G401.6 (cell line): ENCODE data around the gene VSIG8.

Source experiments
- FAIRE-seq: peaks from 2 replicates; lab custom pipeline; 2012; peaks lifted over from hg19 to GRCh38; lab: Jason Lieb, UNC

VSIG8 gene

DNA sequence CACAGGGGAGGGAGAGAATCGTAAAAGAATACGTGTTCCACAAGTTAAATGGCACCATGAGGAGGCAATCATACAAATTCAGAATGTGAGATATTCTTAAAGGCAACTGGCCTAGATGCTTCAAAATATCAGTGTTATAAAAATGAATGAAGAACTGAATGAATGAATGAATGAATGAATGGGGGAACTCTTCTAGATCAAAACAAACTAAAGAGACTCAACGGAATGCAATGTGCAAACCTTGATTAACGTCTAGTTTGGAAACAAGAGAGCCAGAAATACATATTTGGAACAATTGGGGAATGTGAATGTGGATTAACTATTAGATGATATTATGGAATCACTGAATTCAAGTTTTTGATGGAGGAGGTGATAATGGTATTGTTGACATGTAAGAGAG lies 20.7 kb upstream of the VSIG8 start:
- no peak for FAIRE-seq

GRCh38 chr1:159882527-159882862 lies 20.0 kb upstream of the VSIG8 start:
- FAIRE-seq: no peak

- no peak for FAIRE-seq
These were observed 19.4 kb upstream of the VSIG8 start for GRCh38 chr1:159881622-159882526.

DNA sequence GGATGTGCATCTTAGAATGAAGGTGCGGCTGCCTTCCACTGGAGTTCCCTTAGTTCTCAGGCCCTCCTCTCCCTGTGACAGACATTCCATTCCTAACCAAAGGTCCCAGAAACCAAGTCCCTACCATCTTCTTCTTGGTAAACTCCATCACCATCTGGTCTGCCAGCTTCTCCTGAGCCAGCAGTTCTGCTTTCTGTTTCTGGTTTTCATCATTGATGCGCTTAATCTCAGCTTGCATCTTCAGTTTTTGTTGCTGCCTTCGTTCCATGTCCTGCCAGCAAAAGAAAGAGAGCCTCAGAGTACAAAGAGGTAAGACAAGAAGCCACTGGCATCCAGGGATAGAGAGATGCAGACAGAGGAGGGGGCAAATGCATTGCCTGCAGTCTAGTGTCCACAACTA lies 18.0 kb upstream of the VSIG8 start:
- no peak for FAIRE-seq

DNA sequence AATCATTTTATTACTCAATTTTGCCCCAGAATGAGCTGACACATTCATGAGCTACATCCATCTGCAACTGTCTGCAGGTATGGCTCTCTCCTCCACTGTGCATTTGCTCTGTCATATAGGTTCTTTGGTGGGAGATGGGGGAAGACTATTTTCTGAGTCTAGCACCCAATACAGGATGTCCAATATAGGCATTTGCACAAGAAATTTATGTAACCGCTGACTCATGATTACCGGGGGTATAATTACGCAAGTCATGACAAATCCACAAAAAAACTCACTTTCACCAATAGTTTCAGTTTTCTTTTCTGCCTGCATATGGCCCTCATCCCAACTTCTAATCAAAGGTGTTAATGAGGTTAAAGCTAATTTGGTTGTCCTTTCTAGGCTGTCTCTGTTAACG lies 17.5 kb upstream of the VSIG8 start:
- FAIRE-seq: no peak

- no peak for FAIRE-seq
These were observed 16.7 kb upstream of the VSIG8 start for GRCh38 chr1:159879136-159879535.

- FAIRE-seq: no peak
These were observed 15.4 kb upstream of the VSIG8 start for GRCh38 chr1:159877695-159878444.

DNA sequence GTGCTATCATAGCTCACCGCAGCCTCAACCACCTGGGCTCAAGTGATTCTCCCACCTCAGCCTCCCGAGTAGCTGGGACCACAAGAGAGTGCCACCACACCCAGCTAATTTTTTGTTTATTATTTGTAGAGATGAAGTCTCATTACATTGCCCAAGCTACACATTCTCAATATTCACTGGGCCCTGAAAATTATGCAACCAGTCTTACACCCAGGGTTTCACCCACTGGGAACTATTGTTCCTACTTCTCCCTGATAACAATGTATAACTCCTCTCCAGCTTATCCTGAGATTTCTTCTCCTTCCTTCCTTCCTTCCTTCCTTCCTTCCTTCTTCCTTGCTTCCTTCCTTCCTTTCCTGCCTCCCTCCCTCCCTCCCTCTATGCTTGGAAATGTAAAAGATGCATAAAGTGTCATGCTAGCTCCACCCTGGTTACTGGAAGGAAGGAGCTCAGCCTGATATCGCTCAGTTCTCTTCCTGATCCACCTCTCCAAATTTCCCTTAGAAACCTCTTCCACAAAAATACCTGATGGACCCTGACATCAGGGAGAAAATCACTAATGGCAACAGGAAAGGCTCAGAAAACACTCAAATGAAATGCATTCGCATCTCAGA lies 11.2 kb upstream of the VSIG8 start:
- no peak for FAIRE-seq

- no peak for FAIRE-seq
These were observed 10.4 kb upstream of the VSIG8 start for GRCh38 chr1:159872891-159873290.

DNA sequence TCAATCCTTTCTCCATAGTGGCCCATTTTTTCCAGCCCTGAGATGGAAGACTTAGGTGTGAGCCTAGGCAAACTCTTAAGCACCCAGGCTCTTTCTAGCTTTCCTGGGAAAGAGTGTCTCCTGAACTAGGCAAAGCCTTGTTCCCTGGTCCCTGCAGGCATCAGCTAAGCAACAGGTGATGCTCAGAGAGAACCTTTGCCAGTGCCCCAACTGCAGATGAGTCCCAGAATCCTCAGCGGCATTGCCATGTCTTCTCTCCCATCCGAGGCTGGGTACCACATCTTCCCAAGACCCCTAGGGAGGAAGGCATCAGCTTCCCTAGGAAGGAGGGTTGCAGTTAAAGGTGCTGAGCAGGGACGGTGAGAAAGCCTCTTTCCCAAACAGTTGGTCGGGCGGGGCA lies 8.2 kb upstream of the VSIG8 start:
- FAIRE-seq: no peak

DNA sequence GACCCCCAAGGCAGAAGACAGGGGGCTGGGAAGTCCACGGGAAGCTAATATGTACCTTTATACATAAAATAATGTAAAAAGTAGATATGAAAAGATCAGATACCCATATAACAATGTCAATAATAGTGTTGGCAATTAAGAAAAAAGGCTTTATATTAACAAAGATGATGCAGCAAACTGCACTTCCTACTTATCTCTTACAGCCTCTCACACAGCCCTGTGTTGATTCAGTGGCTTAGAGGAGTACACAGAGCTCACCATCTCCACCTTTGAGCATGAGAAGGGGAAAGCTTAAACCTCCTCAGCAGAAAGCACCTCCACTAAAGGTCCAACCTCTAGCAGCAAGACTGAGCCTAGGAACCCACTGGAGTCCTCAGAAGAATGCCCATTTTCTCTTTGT lies 7.2 kb upstream of the VSIG8 start:
- no peak for FAIRE-seq

DNA sequence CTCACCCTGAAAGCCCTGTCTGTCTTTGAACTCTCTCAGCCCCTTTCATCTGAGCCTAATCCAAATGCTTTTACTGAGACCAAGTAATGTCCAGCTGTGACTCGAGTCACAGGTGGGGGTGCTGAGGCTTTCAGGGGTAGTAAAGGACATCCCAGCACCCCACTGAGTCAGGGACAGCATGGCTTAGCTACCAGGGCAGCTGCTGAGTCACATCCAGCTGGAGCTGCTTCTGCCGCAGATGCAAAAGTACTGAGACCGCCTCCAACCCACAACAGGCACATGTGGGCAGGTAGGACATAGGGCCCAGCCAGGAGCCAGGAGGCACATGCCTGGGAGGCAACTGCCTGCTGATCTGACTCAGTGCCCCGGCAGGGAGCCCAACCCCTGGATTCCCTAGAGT lies 6.7 kb upstream of the VSIG8 start:
- FAIRE-seq: no peak

GRCh38 chr1:159868766-159869165 lies 6.3 kb upstream of the VSIG8 start:
- no peak for FAIRE-seq

DNA sequence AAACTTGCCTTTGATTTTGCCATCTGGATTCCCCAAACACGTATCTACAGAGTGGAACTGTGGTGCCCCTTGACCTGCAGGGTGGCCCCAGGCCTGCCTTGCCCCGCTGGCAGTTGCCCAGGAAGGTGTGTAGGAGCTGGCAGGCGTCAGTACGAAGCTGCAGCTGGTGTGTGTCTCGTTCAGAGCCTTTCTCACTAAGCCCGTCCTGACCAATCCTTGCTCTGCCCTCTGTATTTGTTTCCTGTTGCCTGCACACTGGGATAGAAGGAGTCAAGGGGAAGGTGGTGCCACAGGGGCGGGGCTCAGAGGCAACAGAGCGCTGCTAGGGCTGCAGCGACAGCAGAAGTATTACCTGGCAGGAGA lies 5.2 kb upstream of the VSIG8 start:
- FAIRE-seq: no peak

DNA sequence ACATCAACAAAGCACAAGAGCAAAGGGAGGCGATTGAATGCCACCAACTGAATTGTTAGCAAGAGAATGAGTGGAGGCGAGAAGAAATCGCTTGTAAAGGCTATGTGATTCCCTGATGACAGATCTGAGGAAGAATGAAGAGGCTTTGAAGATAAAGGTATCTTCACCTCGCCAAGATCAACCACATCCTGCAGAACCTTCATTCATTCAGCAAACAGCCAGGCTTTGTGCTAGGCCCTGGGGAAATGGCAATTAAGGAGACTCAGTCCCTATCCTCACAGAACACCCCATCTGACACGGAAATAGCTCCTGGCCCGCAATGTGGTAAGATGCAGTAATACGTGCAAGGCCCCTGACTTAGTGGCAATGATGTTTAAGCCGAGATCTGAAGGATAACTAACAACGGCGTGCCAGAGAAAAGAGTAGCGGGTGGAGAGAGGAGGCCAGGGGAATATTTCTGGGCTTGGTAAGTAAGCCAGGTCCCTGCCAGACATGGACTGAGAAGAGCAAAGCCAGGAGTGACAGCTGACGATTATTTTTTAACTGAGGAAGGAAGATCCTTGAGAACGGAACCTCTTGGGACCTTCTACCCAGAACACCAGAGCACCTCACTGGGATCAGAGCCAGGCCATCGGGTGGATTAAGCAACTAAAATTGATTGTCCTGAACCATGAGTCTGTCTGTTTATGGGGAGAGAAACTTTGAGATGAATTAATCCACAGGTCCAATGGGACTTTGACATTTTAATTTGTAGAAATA lies 4.6 kb upstream of the VSIG8 start:
- no peak for FAIRE-seq

- FAIRE-seq: no peak
These were observed 3.6 kb upstream of the VSIG8 start for GRCh38 chr1:159866066-159866465.

- FAIRE-seq: no peak
These were observed 1.8 kb upstream of the VSIG8 start for GRCh38 chr1:159864262-159864661.

GRCh38 chr1:159862031-159862430 lies 426 bp downstream of the VSIG8 start:
- FAIRE-seq: no peak

DNA sequence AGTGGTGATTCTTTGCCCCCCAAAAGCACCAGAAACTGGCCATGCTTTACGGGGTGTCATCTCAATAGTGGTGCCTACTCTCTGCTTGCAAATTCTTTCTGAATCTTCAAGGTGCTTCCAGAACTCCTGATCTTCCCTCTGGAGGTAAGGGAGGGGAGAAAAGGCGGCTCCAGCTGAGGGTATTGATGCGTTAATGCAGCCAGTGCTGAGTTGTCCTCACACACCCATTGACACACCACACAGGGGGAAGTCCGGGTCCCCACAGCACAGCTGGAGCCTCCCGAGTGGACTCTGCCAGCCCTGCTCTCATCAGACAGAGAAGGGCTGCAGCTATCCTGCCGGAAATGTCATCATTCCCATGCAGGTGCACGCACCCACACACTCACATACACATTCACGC lies 1.2 kb downstream of the VSIG8 start:
- no peak for FAIRE-seq

DNA sequence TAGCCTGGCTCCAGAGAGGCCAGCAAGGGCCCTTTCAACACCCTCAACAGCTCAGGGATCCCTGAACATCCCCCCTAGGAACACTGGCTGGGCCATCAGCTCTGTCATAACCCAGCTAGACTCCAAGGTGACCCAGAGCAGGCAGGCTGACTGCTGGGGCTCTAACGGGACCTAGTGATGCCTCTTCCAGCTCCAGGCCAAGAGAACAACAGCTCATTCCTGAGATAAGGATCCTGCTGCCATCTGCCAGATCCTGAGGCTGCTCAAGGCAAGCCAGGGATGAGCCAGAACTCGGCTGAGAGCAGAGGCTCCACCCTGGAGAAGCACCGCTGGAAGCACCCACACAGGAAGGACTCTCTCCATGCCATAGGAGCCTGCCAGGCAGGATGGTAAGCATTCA lies 2.0 kb downstream of the VSIG8 start:
- no peak for FAIRE-seq

GRCh38 chr1:159859767-159860322 lies 2.6 kb downstream of the VSIG8 start:
- no peak for FAIRE-seq

DNA sequence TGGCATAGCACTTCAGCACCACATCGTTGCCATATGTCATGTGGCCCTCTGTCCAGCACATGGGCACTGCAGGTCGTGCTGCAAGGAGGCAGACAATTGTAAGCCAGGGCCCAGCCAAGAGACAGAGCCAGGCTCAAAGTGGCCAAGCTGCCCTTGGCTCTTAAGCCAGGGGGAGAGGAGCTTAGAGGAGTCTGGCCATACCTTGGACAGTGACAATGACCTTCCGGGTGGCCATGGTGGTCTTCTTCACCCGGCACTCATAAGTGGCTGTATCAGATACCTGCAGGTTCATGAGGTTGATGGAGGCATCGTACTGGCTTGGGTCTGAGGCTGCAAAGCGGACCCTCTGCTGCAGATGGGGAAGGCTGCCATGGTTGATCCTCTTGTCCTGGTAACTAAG lies 4.6 kb downstream of the VSIG8 start:
- FAIRE-seq: no peak
